Loucy (cell line): Measurements from ENCODE around the gene SLC6A19.

Experiments
- EZH2phosphoT487 ChIP-seq: fragments of 200-600 bp; IDR thresholded peaks from 2 replicates; pipeline ENCODE4 v1.6.1; 2018; ENCODE audit warnings: antibody characterized with exemption, mild to moderate bottlenecking, moderate library complexity, borderline replicate concordance
- TF ChIP-seq, protein P1 (sequence below): fragments of 200-600 bp; sonication (generic); conservative IDR thresholded peaks from 2 replicates; pipeline ENCODE4 v1.5.1; 2014; ENCODE audit warnings: mild to moderate bottlenecking, antibody characterized with exemption, low read length

DNA sequence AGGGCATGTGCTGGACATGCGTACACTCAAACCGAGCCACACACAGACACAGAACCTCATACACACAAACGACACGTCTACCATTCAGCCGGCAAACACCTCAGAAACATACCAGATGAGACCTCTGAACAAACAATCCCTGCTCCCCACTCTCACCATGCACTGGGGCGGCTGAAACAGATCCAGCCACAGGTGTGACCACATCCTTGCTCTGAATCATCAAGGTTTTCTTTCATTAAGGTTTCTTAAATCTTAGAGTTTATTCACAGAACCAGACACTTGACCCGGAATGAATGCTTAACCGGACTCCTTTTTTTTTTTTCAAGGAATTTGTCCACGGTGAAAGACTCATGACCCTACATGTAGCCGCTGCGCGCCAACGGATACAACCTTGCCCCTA, 67.3 kb downstream of the SLC6A19 start:
- TF ChIP-seq, protein P1, sequence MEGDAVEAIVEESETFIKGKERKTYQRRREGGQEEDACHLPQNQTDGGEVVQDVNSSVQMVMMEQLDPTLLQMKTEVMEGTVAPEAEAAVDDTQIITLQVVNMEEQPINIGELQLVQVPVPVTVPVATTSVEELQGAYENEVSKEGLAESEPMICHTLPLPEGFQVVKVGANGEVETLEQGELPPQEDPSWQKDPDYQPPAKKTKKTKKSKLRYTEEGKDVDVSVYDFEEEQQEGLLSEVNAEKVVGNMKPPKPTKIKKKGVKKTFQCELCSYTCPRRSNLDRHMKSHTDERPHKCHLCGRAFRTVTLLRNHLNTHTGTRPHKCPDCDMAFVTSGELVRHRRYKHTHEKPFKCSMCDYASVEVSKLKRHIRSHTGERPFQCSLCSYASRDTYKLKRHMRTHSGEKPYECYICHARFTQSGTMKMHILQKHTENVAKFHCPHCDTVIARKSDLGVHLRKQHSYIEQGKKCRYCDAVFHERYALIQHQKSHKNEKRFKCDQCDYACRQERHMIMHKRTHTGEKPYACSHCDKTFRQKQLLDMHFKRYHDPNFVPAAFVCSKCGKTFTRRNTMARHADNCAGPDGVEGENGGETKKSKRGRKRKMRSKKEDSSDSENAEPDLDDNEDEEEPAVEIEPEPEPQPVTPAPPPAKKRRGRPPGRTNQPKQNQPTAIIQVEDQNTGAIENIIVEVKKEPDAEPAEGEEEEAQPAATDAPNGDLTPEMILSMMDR = no peak
- no peak for TF ChIP-seq EZH2phosphoT487
